ENCODE results near the gene OTOS. TPM values are rescaled to one million over a fixed set of nuclear protein-coding genes. Genes with fewer than 3 reads are reported as not detected.

Gene OTOS
- total RNA-seq, 1 experiment from 2014 or later: not detected

DNA sequence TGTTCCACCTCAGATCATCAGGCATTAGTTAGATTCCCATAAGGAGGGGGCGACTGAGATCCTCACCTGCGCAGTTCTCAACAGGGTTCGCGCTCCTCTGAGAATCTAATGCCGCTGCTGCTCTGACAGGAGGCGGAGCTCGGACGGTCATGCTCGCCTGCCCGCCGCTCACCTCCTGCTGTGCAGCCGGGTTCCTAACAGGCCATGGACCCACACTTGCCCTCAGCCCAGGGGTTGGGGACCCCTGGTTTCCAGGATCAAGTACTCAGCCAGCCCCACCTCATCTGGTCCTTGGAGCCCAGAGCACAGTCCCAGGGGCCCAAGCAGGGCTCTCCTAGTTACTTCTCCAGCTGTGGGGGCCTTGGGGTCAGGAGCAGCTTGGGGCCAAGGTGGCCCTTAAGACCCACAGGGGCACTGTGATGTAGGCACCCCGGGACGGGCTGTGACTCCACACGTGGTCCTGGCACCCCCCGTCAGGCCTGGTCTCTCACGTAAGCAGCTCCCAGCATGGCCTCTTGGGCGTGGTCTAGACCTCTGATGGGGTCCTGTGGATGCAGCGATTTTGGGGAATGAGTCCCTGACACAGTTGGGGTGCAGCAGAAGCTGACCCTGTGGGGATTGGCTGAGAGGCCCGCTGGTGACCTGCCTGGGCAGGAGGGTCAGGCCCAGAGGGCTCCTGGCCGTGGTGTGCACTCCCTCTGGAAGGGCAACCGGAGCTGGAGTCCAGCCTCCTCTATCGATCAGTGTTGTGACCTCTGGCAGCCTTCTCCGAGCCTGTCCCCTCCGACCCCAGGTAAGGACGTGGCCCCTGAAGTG, 28.3 kb upstream of the OTOS start:
- ChIA-PET POLR2A (no interaction called here), RAD21 (ENCODE audit: low non-redundant PET in 1 of 2, low total read pairs in 2 of 2, uncharacterized antibody in 2 of 2, unreplicated experiment in 2 of 2) (no interaction called here), CTCF (no interaction called here)
- no TSS peak for BruUV-seq (replicated peaks)
- intact Hi-C loops (cut with micrococcal nuclease): no loop called here
- H3K4me1 ChIP-seq (ENCODE audit: control insufficient read depth in 1 of 2, insufficient read depth in 2 of 2, low read length in 2 of 2): no peaks in the 10 kb centered on the region
- no peaks in the 10 kb centered on the region; the same call in 1 of the 2 replicates for H3K27me3 ChIP-seq (ENCODE audit: insufficient read depth, low read length)
- DNase-seq (ENCODE audit: low read depth, low spot score) (no peak), ATAC-seq (no peak)
- H3K4me2 ChIP-seq (ENCODE audit: low read length): no peak overlapping the region
- H3K9me2 ChIP-seq (ENCODE audit: insufficient read depth): no peaks in the 10 kb centered on the region
- no peak overlapping the region for H3K9ac ChIP-seq (ENCODE audit: low read length)
- no peaks in the 10 kb centered on the region for H3K9me3 ChIP-seq (ENCODE audit: control insufficient read depth in 1 of 2, insufficient read depth in 1 of 2, low read depth in 1 of 2, low read length in 2 of 2)
- no peaks in the 10 kb centered on the region for H4K20me1 ChIP-seq (ENCODE audit: insufficient read depth)
- H3K36me3 ChIP-seq (ENCODE audit: control insufficient read depth in 1 of 2, insufficient read depth in 2 of 2, low read length in 2 of 2): no peaks in the 10 kb centered on the region
- no peak overlapping the region for H3K4me3 ChIP-seq (replicated peaks in 1 of 2; ENCODE audit: low read depth in 1 of 2, low read length in 2 of 2)
- no peaks in the 10 kb centered on the region for H3K79me2 ChIP-seq (ENCODE audit: insufficient read depth, low read length)
- no peak for TF ChIP-seq POLR2AphosphoS5 (IDR thresholded peaks at IDR 0.05; ENCODE audit: low read depth, low read length)
- TF ChIP-seq, protein P1, sequence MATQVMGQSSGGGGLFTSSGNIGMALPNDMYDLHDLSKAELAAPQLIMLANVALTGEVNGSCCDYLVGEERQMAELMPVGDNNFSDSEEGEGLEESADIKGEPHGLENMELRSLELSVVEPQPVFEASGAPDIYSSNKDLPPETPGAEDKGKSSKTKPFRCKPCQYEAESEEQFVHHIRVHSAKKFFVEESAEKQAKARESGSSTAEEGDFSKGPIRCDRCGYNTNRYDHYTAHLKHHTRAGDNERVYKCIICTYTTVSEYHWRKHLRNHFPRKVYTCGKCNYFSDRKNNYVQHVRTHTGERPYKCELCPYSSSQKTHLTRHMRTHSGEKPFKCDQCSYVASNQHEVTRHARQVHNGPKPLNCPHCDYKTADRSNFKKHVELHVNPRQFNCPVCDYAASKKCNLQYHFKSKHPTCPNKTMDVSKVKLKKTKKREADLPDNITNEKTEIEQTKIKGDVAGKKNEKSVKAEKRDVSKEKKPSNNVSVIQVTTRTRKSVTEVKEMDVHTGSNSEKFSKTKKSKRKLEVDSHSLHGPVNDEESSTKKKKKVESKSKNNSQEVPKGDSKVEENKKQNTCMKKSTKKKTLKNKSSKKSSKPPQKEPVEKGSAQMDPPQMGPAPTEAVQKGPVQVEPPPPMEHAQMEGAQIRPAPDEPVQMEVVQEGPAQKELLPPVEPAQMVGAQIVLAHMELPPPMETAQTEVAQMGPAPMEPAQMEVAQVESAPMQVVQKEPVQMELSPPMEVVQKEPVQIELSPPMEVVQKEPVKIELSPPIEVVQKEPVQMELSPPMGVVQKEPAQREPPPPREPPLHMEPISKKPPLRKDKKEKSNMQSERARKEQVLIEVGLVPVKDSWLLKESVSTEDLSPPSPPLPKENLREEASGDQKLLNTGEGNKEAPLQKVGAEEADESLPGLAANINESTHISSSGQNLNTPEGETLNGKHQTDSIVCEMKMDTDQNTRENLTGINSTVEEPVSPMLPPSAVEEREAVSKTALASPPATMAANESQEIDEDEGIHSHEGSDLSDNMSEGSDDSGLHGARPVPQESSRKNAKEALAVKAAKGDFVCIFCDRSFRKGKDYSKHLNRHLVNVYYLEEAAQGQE (IDR thresholded peaks at IDR 0.05; ENCODE audit: low read depth): no peak
- TF ChIP-seq, protein P2, sequence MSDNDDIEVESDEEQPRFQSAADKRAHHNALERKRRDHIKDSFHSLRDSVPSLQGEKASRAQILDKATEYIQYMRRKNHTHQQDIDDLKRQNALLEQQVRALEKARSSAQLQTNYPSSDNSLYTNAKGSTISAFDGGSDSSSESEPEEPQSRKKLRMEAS (IDR thresholded peaks at IDR 0.05): no peak
- no peak for TF ChIP-seq EZH2 (IDR thresholded peaks at IDR 0.05)
- no peak for TF ChIP-seq ZBTB33 (IDR thresholded peaks at IDR 0.05; ENCODE audit: extremely low read depth, insufficient replicate concordance, low read length)
- no peak for TF ChIP-seq FOSL1 (IDR thresholded peaks at IDR 0.05; ENCODE audit: low read depth)
- no peak for TF ChIP-seq ZFX (IDR thresholded peaks at IDR 0.05)
- TF ChIP-seq, protein P3, sequence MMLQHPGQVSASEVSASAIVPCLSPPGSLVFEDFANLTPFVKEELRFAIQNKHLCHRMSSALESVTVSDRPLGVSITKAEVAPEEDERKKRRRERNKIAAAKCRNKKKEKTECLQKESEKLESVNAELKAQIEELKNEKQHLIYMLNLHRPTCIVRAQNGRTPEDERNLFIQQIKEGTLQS (IDR thresholded peaks at IDR 0.05): no peak
- no peak for TF ChIP-seq POLR2A (IDR thresholded peaks at IDR 0.05; ENCODE audit: borderline replicate concordance, extremely low read depth, insufficient read depth, insufficient read length)
- TF ChIP-seq SP1 (IDR thresholded peaks at IDR 0.05; ENCODE audit: low read depth): no peak
- TF ChIP-seq ZNF274 (IDR thresholded peaks at IDR 0.05; ENCODE audit: low read depth, low read length): no peak
- TF ChIP-seq CEBPB (IDR thresholded peaks at IDR 0.05; ENCODE audit: low read depth): no peak
- TF ChIP-seq EGR1 (IDR thresholded peaks at IDR 0.05; ENCODE audit: low read depth): no peak
- TF ChIP-seq TCF7L2 (IDR thresholded peaks at IDR 0.05; ENCODE audit: borderline replicate concordance, extremely low read depth, insufficient read depth, insufficient read length): no peak
- no peak overlapping the region for H3K27ac ChIP-seq (ENCODE audit: low read depth, low read length)
- no peak overlapping the region for H2AFZ ChIP-seq (ENCODE audit: low read depth, low read length, poor library complexity, severe bottlenecking)

Measured in HCT116 (cell line).